Cardiac muscle cell (in vitro differentiated cells and primary cell): Measurements from ENCODE around the gene CPNE4. TPM values are rescaled to one million over a fixed set of nuclear protein-coding genes. Genes with fewer than 3 reads are reported as not detected.

Experiments used
- DNase-seq, 2 donors: peaks; one replicate each; pipeline versions ENCODE4 v3.0.0 to v3.0.0-alpha.2; 2010 to 2017; ENCODE audit warnings: low read depth in 1 of 2, low spot score in 1 of 2
- H3K27ac ChIP-seq: fragments of 200-600 bp; sonication (generic); 2 replicates; pipeline ENCODE4 v1.5.1; 2016
- H3K27me3 ChIP-seq: fragments of 200-600 bp; sonication (generic); 2 replicates; pipeline ENCODE4 v1.6.0; 2016; ENCODE audit warnings: control low read depth
- H3K36me3 ChIP-seq: fragments of 200-600 bp; sonication (generic); 2 replicates; pipeline ENCODE4 v1.5.1; 2016; ENCODE audit warnings: control low read depth
- H3K4me1 ChIP-seq: fragments of 200-600 bp; sonication (generic); 2 replicates; pipeline ENCODE4 v1.8.1; 2017; ENCODE audit warnings: low read depth, mild to moderate bottlenecking, mixed run types
- H3K4me3 ChIP-seq: fragments of 200-600 bp; sonication (generic); 2 replicates; pipeline ENCODE4 v1.5.1; 2016; ENCODE audit warnings: mild to moderate bottlenecking
- H3K9me3 ChIP-seq: fragments of 200-600 bp; sonication (generic); 2 replicates; pipeline ENCODE4 v1.5.1; 2017; ENCODE audit warnings: low read depth, mild to moderate bottlenecking, control low read depth
- CTCF ChIP-seq: IDR thresholded peaks from 2 replicates; pipeline ENCODE4 v1.5.1; 2012; ENCODE audit warnings: low read depth, mild to moderate bottlenecking, low read length
- polyA plus RNA-seq: library from polyadenylated mRNA; unstranded; fragments of >200 nt; fragmentation: Nextera tagmentation; extraction: Ambion mirVana; gene quantifications from 2 replicates; pipeline ENCODE4 v1.2.1, GENCODE V29; 2016
- total RNA-seq: library from RNA; depleted of rRNA; stranded (reverse); fragments of >200 nt; gene quantifications from 2 replicates; pipeline ENCODE4 v1.2.3, GENCODE V29; 2016

Gene CPNE4
- total and polyA plus RNA-seq, 2 experiments from 2014 or later = 3.3 to 7.6 TPM

- Histone ChIP-seq H3K27ac (no peak overlapping the region), H3K36me3 (no peaks in the 10 kb centered on the region), H3K4me3 (no peak overlapping the region), H3K27me3 (no peaks in the 10 kb centered on the region), H3K4me1 (no peaks in the 10 kb centered on the region), H3K9me3 (no peaks in the 10 kb centered on the region)
- DNase-seq = no peak
- TF ChIP-seq CTCF = no peak
Observed at GRCh38 chr3:131948806-131949205, 86.0 kb downstream of the CPNE4 start.

GRCh38 chr3:131944676-131945075 lies 90.1 kb downstream of the CPNE4 start:
- Histone ChIP-seq H3K4me3 (no peak overlapping the region), H3K9me3 (no peaks in the 10 kb centered on the region), H3K27me3 (no peaks in the 10 kb centered on the region), H3K4me1 (no peaks in the 10 kb centered on the region), H3K27ac (no peak overlapping the region), H3K36me3 (no peaks in the 10 kb centered on the region)
- no peak for TF ChIP-seq CTCF
- no peak for DNase-seq

GRCh38 chr3:131933665-131934064 lies 101.1 kb downstream of the CPNE4 start:
- Histone ChIP-seq H3K27me3 (no peaks in the 10 kb centered on the region), H3K4me1 (peaks cover 4% of the 10 kb centered on the region), H3K27ac (no peak overlapping the region), H3K9me3 (no peaks in the 10 kb centered on the region), H3K36me3 (no peaks in the 10 kb centered on the region), H3K4me3 (no peak overlapping the region)
- no peak for TF ChIP-seq CTCF
- no peak for DNase-seq

- no peak for TF ChIP-seq CTCF
- Histone ChIP-seq H3K4me3 (no peak overlapping the region), H3K27ac (no peak overlapping the region), H3K9me3 (no peaks in the 10 kb centered on the region), H3K36me3 (no peaks in the 10 kb centered on the region), H3K27me3 (no peaks in the 10 kb centered on the region), H3K4me1 (peaks cover 10% of the 10 kb centered on the region)
- no peak for DNase-seq
Observed at GRCh38 chr3:131928593-131928992, 106.2 kb downstream of the CPNE4 start.

- H3K27me3 ChIP-seq = no peaks in the 10 kb centered on the region
- H3K36me3 ChIP-seq = no peaks in the 10 kb centered on the region
- no peak overlapping the region for H3K27ac ChIP-seq
- H3K9me3 ChIP-seq = no peaks in the 10 kb centered on the region
- H3K4me1 ChIP-seq = peaks cover 10% of the 10 kb centered on the region
- no peak overlapping the region for H3K4me3 ChIP-seq
- DNase-seq = no peak
- TF ChIP-seq CTCF = no peak
Observed at GRCh38 chr3:131925571-131925970, 109.2 kb downstream of the CPNE4 start.

- H3K9me3 ChIP-seq = no peaks in the 10 kb centered on the region
- H3K27me3 ChIP-seq = no peaks in the 10 kb centered on the region
- no peaks in the 10 kb centered on the region for H3K36me3 ChIP-seq
- TF ChIP-seq CTCF = no peak
- peaks cover 3% of the 10 kb centered on the region for H3K4me1 ChIP-seq
- DNase-seq = no peak
- no peak overlapping the region for H3K4me3 ChIP-seq
- no peak overlapping the region for H3K27ac ChIP-seq
Observed at GRCh38 chr3:131922356-131922755, 112.5 kb downstream of the CPNE4 start.
